Chondrocyte (in vitro differentiated cells): ENCODE data around the gene GPR4. TPM values are rescaled to one million over a fixed set of nuclear protein-coding genes. Genes with fewer than 3 reads are reported as not detected.

ENCODE experiments used
- DNase-seq: peaks from one replicate; pipeline ENCODE4 v3.0.0; 2021; ENCODE audit warnings: mixed read lengths, low spot score
- H3K27ac Mint-ChIP-seq: one replicate; pipeline ENCODE4 v1.8.0; 2021; ENCODE audit warnings: mild to moderate bottlenecking, moderate library complexity, mixed read lengths; ENCODE audit not compliant: unreplicated experiment
- H3K27me3 Mint-ChIP-seq: 2 replicates; pipeline ENCODE4 v1.8.0; 2021; ENCODE audit warnings: low read depth, mixed read lengths
- H3K36me3 Mint-ChIP-seq: 2 replicates; pipeline ENCODE4 v1.8.0; 2021; ENCODE audit warnings: low read depth, mixed read lengths
- H3K4me1 Mint-ChIP-seq: 2 replicates; pipeline ENCODE4 v1.8.0; 2021; ENCODE audit warnings: low read depth, mild to moderate bottlenecking, mixed read lengths
- H3K4me3 Mint-ChIP-seq: one replicate; pipeline ENCODE4 v1.8.0; 2021; ENCODE audit warnings: mild to moderate bottlenecking, moderate library complexity, mixed read lengths; ENCODE audit not compliant: unreplicated experiment
- H3K9me3 Mint-ChIP-seq: 2 replicates; pipeline ENCODE4 v1.8.0; 2021; ENCODE audit warnings: low read depth, mixed read lengths
- total RNA-seq: library from RNA; stranded (reverse); gene quantifications from 3 replicates; pipeline ENCODE4 v1.2.1, GENCODE V29; 2021
- TF ChIP-seq, protein P1 (sequence below): fragments of 200-600 bp; sonication (generic); IDR thresholded peaks from 2 replicates; pipeline ENCODE4 v1.5.0; 2021; ENCODE audit warnings: antibody characterized with exemption, mild to moderate bottlenecking, moderate library complexity

The GPR4 gene
- total RNA-seq, 1 donor from 2014 or later, result not detected

DNA sequence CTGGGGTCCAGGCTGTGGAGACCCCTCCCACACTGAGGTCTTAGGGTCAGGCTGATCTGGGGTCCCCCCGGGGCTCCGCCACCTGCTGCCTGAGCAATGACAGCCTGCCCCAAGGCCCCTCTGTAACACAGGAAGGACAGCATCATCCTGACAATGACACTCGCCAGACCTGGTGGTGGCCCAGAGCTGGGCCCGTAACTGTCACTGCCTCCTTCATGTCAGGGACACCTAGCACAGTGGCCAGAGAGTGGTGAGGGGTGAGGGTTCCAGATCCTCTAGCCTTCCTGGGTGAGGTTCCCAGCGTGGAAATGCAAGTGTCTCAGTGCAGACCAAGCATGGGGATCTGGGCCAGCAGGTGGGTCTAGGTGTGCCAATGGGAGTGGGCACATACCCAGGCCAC lies 45.2 kb downstream of the GPR4 start:
- no peaks in the 10 kb centered on the region for H3K9me3 Mint-ChIP-seq
- H3K27me3 Mint-ChIP-seq, result no peaks in the 10 kb centered on the region
- no peak for DNase-seq
- H3K27ac Mint-ChIP-seq, result no peak overlapping the region
- TF ChIP-seq, protein P1, sequence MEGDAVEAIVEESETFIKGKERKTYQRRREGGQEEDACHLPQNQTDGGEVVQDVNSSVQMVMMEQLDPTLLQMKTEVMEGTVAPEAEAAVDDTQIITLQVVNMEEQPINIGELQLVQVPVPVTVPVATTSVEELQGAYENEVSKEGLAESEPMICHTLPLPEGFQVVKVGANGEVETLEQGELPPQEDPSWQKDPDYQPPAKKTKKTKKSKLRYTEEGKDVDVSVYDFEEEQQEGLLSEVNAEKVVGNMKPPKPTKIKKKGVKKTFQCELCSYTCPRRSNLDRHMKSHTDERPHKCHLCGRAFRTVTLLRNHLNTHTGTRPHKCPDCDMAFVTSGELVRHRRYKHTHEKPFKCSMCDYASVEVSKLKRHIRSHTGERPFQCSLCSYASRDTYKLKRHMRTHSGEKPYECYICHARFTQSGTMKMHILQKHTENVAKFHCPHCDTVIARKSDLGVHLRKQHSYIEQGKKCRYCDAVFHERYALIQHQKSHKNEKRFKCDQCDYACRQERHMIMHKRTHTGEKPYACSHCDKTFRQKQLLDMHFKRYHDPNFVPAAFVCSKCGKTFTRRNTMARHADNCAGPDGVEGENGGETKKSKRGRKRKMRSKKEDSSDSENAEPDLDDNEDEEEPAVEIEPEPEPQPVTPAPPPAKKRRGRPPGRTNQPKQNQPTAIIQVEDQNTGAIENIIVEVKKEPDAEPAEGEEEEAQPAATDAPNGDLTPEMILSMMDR, result no peak
- H3K4me1 Mint-ChIP-seq, result no peaks in the 10 kb centered on the region
- no peak overlapping the region for H3K4me3 Mint-ChIP-seq
- peaks cover 4% of the 10 kb centered on the region for H3K36me3 Mint-ChIP-seq

DNA sequence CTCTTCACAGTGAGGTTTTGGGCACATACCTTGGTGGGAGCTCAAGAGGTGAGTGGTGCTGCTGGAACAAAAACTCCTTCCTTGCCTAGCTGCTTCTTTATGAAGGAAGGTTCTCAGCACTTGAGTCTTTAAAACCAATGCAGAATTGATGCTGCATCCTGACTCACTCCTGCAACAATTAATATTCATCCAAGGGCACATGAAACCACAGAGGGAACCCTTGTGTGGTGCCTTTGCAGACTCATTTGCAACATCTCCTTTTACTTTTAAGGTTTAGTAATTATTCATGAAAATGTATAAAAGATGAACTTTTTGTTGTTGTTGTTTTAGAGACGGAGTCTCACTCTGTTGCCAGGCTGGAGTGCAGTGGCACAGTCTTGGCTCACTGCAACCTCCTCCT lies 47.5 kb downstream of the GPR4 start:
- TF ChIP-seq, protein P1, result no peak
- Mint-ChIP-seq H3K4me1 (no peaks in the 10 kb centered on the region), H3K27me3 (no peaks in the 10 kb centered on the region), H3K27ac (no peak overlapping the region), H3K4me3 (no peak overlapping the region), H3K9me3 (no peaks in the 10 kb centered on the region), H3K36me3 (peaks cover 4% of the 10 kb centered on the region)
- DNase-seq, result no peak

DNA sequence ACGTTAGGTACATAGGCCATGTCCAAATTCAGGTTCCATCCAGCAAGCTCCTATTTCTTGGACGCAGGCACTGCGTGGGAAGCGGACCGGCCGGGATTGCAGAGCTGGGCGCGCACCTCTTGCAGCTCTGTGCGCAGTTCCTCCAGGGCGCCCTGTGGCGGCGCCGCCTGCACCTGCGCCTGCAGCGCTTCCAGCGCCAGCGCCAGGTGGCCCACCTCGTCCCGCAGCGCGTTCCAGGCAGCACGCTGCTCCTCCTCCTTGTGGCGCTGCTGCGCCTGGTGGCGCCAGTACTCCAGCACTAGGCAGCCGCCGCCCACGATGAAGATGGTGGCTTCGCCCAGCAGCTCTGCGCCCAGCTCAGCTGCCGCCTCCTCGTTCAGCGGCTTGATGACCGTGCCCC lies 48.5 kb downstream of the GPR4 start:
- Mint-ChIP-seq H3K9me3 (no peaks in the 10 kb centered on the region), H3K36me3 (peaks cover 4% of the 10 kb centered on the region), H3K4me3 (no peak overlapping the region), H3K4me1 (no peaks in the 10 kb centered on the region), H3K27me3 (no peaks in the 10 kb centered on the region), H3K27ac (no peak overlapping the region)
- TF ChIP-seq, protein P1, result no peak
- DNase-seq, result no peak

GRCh38 chr19:45547965-45548609 lies 53.9 kb downstream of the GPR4 start:
- no peak for DNase-seq
- Mint-ChIP-seq H3K9me3 (no peaks in the 10 kb centered on the region), H3K4me3 (no peak overlapping the region), H3K4me1 (peaks cover 3% of the 10 kb centered on the region), H3K36me3 (peaks cover 2% of the 10 kb centered on the region), H3K27me3 (no peaks in the 10 kb centered on the region), H3K27ac (no peak overlapping the region)
- TF ChIP-seq, protein P1, result no peak

- no peak for DNase-seq
- H3K27ac Mint-ChIP-seq, result no peak overlapping the region
- H3K36me3 Mint-ChIP-seq, result no peaks in the 10 kb centered on the region
- H3K4me1 Mint-ChIP-seq, result peaks cover 3% of the 10 kb centered on the region
- no peaks in the 10 kb centered on the region for H3K9me3 Mint-ChIP-seq
- H3K27me3 Mint-ChIP-seq, result no peaks in the 10 kb centered on the region
- no peak overlapping the region for H3K4me3 Mint-ChIP-seq
- TF ChIP-seq, protein P1, result no peak
Observed at GRCh38 chr19:45547211-45547770, 54.7 kb downstream of the GPR4 start.
